Tibial nerve (tissue), 4 donors: Measurements from ENCODE around the gene PROP1. TPM values are rescaled to one million over a fixed set of nuclear protein-coding genes. Genes with fewer than 3 reads are reported as not detected.

Source experiments
- DNase-seq, 2 donors: peaks; one replicate each; pipeline ENCODE4 v3.0.0-alpha.2; 2019; ENCODE audit warnings: low spot score in 2 of 2
- H3K27ac ChIP-seq, 4 donors: fragments of 200-600 bp; sonication (generic) in 3 of 4; one replicate each; pipeline ENCODE4 v1.5.1; 2017 to 2019; ENCODE audit warnings: mild to moderate bottlenecking in 1 of 4
- H3K27me3 ChIP-seq, 2 donors: fragments of 200-600 bp; sonication (generic) in 1 of 2; one replicate each; pipeline versions ENCODE4 v1.5.1 to v1.6.0; 2017 to 2019
- H3K36me3 ChIP-seq, 3 donors: fragments of 200-600 bp; sonication (generic); one replicate each; pipeline ENCODE4 v1.5.1; 2018 to 2019
- H3K4me1 ChIP-seq, 4 donors: fragments of 200-600 bp; sonication (generic) in 3 of 4; one replicate each; pipeline ENCODE4 v1.5.1; 2017 to 2019
- H3K4me3 ChIP-seq, 4 donors: fragments of 200-600 bp; sonication (generic) in 3 of 4; one replicate each; pipeline ENCODE4 v1.5.1; 2017 to 2019; ENCODE audit warnings: mild to moderate bottlenecking in 1 of 4, moderate library complexity in 1 of 4
- H3K9me3 ChIP-seq, 4 donors: fragments of 200-600 bp; sonication (generic) in 3 of 4; one replicate each; pipeline ENCODE4 v1.5.1; 2017 to 2019
- CTCF ChIP-seq, 5 experiments: fragments of 200-600 bp in 3 of 5; fragments of 450-650 bp in 2 of 5; sonication (generic) in 3 of 5; IDR thresholded peaks; one replicate each; pipeline ENCODE4 v1.5.1; 2016 to 2019; ENCODE audit warnings: antibody characterized with exemption in 5 of 5, mild to moderate bottlenecking in 3 of 5, moderate library complexity in 2 of 5
- EP300 ChIP-seq, 2 donors: sonication (generic); formaldehyde crosslinking; IDR thresholded peaks; one replicate each; pipeline ENCODE4 v1.6.1; 2017; ENCODE audit warnings: antibody characterized with exemption in 2 of 2, mild to moderate bottlenecking in 1 of 2
- POLR2A ChIP-seq, 2 donors: fragments of 450-650 bp; IDR thresholded peaks; one replicate each; pipeline ENCODE4 v1.6.1; 2017; ENCODE audit warnings: antibody characterized with exemption in 2 of 2, mild to moderate bottlenecking in 2 of 2, moderate library complexity in 2 of 2
- WGBS, 2 donors: methylation state at CpG; one replicate each; pipeline ENCODE4 v1.1.5; 2018; 5-methylcytosine and 5-hydroxymethylcytosine counted together
- total RNA-seq, 4 donors: library from RNA; depleted of rRNA; stranded (reverse); fragments of >200 nt; gene quantifications; one replicate each; pipeline ENCODE4 v1.1.0, GENCODE V29; 2016

Gene PROP1
- total RNA-seq, 4 donors from 2014 or later: not detected

DNA sequence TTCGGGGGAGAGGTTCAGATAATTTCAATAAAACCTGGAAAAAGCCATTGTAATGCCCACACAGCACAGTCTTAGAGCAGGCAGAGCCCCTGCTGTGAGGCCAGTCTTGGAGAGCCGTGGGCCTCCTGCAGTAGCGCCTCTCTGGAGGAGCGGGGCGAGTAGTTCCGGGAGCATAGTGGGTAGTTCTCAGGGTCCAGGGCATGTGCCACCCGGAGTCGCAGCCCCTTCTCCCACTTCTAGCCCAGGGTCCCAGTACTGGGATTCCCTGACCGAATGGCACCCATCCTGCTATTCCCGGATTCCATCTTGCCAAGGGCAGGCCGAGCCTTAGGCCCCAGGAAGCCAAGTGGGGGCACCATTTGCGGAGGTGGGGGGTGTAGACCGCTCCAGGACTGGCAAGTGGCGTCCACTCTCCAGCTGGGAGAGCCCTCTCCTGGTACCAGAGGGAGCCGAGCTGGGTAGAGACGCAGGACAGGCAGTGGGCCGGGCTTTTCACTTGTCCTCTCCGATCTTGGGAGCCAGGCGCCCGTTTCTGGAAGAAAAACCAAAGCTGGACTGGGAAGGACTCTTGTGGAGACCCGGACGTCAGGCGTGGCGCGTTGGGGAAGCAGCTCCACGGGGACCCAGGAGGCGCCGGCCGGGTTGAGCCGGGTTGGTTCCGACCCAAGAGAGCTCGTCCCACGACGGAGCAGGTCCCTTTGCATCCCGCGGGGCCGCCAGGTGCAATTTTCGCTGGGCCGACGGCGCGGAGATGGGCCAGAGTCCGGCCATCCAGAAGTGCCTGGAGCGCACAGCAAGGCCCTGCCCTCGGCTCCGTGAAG, 12.1 kb downstream of the PROP1 start:
- Histone ChIP-seq H3K27ac (no peak overlapping the region), H3K36me3 (no peaks in the 10 kb centered on the region), H3K9me3 (no peaks in the 10 kb centered on the region), H3K4me1 (no peaks in the 10 kb centered on the region), H3K27me3 (peaks cover 2 to 42% of the 10 kb centered on the region in 2 donors), H3K4me3 (no peak overlapping the region)
- no peak for DNase-seq
- 26 to 33% methylated on average over 33 to 34 of the region's 46 CpGs for WGBS, 2 donors
- TF ChIP-seq EP300 (IDR thresholded peaks at IDR 0.05) (no peak), POLR2A (IDR thresholded peaks at IDR 0.05) (no peak), CTCF (IDR thresholded peaks at IDR 0.05) (no peak)

DNA sequence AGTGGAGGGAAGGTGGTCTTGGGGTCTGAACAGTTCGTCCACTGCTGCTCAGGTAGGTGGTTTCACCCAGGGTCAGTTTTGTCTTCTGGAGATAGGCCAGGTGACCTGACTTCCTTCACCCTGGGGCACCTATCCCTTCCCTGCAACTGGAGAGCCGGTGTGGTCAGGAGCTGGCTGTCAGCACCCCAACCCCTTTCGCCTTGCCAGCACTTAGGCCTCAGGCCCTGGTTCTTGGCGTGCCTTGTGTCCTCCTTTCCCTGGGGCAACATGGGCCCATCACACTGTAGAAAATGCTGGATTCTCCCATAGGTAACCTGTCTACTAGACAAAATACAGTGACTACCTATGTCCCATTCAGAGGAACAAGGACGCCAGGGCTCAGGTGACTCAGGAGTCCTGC, 13.1 kb downstream of the PROP1 start:
- Histone ChIP-seq H3K4me3 (no peak overlapping the region), H3K36me3 (no peaks in the 10 kb centered on the region), H3K27me3 (peaks cover 2 to 42% of the 10 kb centered on the region in 2 donors), H3K9me3 (no peaks in the 10 kb centered on the region), H3K27ac (no peak overlapping the region), H3K4me1 (no peaks in the 10 kb centered on the region)
- TF ChIP-seq POLR2A (IDR thresholded peaks at IDR 0.05): no peak
- TF ChIP-seq EP300 (IDR thresholded peaks at IDR 0.05): no peak
- no peak for TF ChIP-seq CTCF (IDR thresholded peaks at IDR 0.05)
- DNase-seq: no peak
- 78 to 85% methylated on average over 5 of the region's 5 CpGs for WGBS, 2 donors

DNA sequence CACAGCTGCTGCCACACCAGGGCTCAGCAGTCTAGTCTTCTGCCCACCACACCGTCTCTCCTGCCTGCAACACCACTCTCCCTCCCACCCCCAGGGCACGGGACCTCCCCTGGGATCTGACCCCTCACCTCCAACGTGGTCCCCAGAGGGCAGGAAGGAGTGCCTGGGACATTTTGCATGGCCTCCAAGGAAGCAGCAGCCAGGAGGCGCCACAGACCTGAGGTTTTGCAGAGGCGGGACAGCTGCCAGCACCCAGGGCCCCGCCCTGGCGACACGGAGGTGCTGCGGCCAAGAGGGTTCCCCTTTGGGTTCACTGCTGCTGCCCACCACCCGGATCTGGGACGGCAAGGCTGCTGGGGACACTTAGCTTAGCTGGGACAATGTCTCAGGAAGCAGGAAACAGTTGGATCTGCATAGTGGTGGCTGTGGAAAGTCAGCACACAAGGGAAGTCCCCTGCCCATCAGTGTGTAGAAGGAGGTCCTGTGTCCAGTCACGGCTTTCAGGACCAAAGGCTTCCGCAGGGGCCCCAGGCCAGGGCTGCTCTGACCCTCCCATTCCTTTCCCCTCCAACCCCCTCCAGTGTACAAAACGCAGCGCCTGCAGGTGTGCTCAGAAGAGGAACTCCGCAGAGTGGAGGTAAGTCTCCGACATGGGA, 13.8 kb downstream of the PROP1 start:
- no peak for DNase-seq
- 28% methylated on average over 17 of the region's 17 CpGs for WGBS, 2 donors
- TF ChIP-seq POLR2A (IDR thresholded peaks at IDR 0.05) (no peak), CTCF (IDR thresholded peaks at IDR 0.05) (peak in 1 of 5 experiments; percentile 9), EP300 (IDR thresholded peaks at IDR 0.05) (no peak)
- Histone ChIP-seq H3K9me3 (no peaks in the 10 kb centered on the region), H3K4me3 (no peak overlapping the region), H3K27me3 (peaks cover 2 to 42% of the 10 kb centered on the region in 2 donors), H3K27ac (no peak overlapping the region), H3K36me3 (no peaks in the 10 kb centered on the region), H3K4me1 (no peaks in the 10 kb centered on the region)

DNA sequence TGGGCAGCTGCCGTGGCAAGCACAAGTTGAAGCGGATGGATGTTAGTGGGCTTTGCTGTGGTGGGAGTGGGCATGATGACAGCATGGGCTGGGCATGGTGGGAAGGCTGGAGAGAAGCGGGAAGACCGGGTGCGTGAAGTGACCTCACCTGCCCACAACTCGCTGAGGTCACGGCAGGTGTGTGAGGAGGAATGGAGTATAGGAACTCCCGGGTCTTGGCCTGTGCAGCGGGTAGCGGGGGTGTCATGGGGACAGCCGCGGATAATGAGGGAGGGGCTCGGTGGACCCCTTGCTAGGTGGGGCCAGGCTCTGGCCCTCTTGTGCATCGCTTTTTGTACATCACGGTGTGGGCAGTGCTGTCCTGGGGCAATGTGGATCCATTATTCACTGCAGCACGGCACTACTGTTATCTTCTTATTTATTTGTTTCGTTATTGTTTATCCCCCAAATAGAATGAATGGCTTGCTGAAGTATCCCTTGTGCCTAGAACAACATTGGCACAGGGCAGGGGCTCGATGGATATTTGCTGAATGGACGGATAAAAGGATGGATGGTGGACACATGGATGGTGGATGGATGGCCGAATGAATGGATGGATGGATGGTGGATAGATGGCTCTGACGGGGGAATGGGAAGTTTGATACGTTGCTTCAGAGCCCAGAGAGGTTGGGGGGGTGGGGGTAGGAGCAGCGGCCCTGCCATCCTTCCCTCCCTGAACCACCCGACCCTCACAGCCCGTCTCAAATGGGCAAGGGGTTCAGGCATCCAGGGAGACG, 14.6 kb downstream of the PROP1 start:
- Histone ChIP-seq H3K4me1 (no peaks in the 10 kb centered on the region), H3K4me3 (no peak overlapping the region), H3K36me3 (no peaks in the 10 kb centered on the region), H3K27ac (no peak overlapping the region), H3K27me3 (peaks cover 2 to 42% of the 10 kb centered on the region in 2 donors), H3K9me3 (no peaks in the 10 kb centered on the region)
- no peak for DNase-seq
- TF ChIP-seq CTCF (IDR thresholded peaks at IDR 0.05): no peak
- no peak for TF ChIP-seq EP300 (IDR thresholded peaks at IDR 0.05)
- no peak for TF ChIP-seq POLR2A (IDR thresholded peaks at IDR 0.05)
- 78 to 80% methylated on average over 26 of the region's 26 CpGs for WGBS, 2 donors
